NCI-H1694 treated with DMSO at 0.1 percent for 48 hours (cell line): ENCODE data around the gene TBXA2R.
"Not testable (repeated sequence)": the region's sequence is repeated elsewhere in the genome, so short reads cannot be mapped to it uniquely, and the experiment has no call there.

Experiments used
- DNase-seq: peaks from one replicate; lab custom pipeline; 2025; lab: John Stamatoyannopoulos, UW

TBXA2R gene

DNA sequence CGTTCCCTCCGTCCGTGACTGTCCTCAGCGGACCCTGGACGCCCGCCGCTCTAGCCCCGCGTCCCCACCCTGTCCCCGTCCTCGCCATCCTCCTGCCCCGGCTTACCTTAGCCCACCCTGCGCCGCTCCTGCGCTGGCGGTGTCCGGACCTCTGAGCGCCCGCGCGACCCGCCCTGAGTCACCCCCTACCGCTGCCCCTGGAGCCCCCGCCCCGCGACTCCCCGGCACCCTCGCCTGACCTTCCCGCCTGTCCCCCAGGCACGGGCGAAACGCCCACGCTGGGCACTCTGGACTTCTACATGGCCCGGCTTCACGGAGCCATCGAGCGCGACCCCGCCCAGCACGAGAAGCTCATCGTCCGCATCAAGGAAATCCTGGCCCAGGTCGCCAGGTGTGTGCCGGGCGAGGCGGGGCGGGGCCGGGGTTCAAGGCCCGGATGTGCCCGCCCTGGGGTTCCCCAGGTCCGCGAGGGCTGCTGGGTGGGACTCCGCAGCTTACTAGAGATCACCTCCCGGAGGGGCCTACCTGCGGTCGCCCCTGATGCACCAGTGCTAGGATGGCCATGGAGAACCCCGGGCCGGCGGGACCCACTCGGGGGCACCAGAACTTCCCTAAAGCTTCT, 28.8 kb downstream of the TBXA2R start:
- no peak for DNase-seq

DNA sequence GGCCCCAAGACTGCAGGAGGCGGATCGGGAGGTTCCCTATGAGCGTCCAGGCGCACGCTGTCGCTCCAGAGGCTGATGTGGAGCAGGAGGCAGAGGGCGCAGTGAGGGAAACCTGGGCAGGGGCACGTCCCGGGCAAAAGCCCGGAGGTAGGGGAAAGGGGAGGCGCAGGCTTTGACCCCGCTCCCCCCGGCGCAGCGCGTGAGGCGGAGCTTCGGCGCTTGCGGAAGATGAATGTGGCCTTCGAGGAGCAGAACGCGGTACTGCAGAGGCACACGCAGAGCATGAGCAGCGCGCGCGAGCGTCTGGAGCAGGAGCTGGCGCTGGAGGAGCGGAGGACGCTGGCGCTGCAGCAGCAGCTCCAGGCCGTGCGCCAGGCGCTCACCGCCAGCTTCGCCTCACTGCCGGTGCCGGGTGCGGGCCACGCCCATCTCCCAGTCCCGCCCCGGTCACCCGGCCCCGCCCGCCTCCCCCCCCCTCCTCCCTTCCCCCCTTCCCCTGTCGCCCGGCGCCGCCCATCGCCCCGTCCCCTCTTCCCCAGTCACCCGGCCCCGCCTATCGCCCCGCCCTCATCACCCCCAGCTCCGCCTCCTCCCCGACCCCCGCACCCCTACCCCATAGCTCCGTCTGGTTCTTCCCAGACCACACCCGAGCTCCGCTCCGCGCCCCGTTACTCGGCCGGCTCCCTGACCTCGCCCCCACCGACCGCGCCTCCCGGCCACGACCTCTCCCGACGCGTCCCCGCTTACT, 29.8 kb downstream of the TBXA2R start:
- no peak for DNase-seq

DNA sequence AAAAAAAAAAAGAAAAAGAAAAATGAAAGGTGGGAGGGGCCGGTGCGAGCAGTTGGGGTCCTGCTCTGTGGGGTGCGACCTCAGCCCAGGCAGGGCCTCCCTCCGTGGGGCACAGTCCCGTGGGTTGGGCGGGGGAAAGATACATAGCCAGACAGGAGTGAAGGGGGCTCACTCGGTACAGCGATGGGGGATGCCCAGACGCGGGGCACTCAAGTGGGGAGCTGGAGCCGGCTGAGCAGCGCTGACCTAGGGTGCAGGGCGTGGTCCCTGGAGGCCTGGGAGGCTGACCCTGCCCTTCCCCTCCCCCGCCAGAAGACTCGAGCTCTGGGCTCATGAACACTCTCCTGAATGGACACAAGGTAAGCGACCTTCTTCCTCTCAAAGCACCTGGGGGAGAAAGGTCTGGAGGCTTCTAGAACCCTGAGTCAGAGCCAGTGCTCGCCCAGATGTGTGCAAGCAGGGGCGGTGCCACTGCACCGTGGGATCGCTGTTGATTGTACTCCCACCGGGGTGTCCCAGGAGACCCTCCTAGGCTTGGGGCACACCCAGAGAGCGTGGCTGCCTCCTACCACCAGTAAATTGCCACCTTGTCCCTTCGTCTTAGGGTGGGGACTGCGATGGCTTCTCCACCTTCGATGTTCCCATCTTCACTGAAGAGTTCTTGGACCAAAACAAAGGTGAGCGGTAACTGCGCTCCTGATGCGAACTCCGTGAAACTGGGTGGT, 30.6 kb downstream of the TBXA2R start:
- DNase-seq = no peak

DNA sequence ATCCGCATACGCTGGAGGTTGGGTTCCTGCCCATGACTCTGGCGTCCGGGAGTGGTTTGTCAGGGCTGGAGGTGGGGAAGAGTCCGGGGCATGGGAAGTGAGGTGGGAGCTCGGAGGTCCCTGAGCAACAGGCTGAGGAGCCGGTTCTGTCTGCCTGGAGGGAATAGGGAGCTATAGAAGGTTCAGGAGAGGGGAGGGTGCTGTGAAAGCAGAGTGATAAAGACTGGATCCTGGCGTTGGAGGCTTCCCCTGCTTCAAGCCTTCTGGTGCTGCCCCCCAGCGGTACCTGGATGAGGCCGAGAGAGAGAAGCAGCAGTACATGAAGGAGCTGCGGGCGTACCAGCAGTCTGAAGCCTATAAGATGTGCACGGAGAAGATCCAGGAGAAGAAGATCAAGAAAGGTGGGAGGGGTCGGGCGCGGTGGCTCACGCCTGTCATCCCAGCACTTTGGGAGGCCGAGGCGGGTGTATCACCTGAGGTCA, 31.4 kb downstream of the TBXA2R start:
- DNase-seq = peak; percentile 28

DNA sequence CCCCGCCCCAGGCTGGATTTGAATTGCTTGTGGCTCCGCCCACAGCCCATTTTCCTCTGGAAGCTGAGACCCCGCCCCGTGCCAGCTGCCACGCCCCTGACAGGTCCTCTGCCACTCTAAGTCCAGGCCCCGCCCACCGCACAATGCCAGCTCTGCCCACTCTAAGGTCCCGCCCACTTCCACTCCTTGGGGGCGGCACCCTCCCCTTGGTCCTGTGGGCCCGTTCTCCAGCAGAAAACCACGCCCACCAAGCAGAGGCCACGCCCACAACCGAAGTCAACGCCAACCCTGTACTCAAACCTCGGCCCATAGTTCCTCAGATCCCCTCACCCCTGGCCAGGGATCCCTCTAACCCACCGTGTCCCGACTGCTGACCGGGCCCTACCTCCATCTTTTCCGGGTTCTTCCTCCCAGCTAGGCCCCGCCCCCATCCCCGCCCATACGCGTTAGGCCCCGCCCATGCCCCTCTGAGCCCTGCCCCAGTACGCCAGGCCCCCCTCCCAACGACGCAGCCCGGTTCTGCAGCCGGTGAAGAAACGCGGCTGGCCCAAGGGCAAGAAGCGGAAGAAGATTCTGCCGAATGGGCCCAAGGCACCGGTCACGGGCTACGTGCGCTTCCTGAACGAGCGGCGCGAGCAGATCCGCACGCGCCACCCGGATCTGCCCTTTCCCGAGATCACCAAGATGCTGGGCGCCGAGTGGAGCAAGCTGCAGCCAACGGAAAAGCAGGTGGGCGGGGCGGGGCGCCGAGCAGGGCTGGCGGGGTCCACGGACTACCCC, 32.6 kb downstream of the TBXA2R start:
- DNase-seq = peak; percentile 39

DNA sequence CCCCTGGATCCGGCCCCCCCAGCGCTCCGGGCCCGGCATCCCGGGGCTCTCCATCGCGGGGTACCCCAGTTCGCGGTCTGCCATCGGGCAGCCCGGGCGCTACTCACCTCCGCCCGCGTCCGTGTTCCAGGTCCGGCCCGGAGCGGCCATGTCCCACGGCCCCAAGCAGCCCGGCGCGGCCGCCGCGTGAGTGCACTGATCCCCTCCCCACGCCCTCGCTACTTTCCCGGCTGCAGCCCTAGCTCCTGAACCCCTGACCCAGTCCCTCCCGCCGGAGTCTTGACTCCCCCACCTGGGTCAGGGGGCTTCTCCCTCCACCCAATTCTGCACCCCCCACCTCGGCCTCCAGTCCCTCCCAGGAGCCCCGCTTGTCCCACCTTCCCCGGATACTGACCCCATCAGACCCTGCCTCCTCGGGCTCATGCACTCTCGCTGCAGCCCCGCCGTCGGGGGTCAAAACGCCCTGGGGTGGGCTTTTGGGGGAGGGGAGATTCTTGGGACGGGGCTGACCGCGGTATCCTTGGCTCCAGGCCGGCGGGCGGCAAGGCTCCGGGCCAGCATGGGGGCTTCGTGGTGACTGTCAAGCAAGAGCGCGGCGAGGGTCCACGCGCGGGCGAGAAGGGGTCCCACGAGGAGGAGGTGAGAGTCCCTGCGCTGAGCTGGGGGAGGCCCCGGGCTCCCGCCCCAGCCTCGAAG, 33.4 kb downstream of the TBXA2R start:
- DNase-seq = no peak

DNA sequence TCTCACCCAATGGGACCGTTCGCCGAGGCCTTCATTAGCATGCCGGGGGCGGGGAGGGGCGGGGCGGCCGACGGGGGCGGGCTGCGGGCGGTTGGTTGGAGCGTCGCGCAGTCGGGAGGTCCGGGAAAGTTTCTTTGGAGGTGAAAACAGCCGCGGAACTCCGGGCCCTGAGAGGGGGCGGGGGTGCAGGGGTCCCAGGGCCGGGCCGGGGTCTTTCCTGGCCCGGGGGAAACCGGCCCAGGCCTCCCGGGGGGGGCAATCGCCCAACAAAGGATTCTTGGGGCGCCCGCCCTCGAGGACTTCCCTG, 33.9 kb downstream of the TBXA2R start, which contains the start of gene HMG20B:
HMG20B (plus strand) TSS at position 90 of the 307 bp plus-strand sequence. CDS start 366 bp downstream, outside the sequence.
- no peak for DNase-seq

DNA sequence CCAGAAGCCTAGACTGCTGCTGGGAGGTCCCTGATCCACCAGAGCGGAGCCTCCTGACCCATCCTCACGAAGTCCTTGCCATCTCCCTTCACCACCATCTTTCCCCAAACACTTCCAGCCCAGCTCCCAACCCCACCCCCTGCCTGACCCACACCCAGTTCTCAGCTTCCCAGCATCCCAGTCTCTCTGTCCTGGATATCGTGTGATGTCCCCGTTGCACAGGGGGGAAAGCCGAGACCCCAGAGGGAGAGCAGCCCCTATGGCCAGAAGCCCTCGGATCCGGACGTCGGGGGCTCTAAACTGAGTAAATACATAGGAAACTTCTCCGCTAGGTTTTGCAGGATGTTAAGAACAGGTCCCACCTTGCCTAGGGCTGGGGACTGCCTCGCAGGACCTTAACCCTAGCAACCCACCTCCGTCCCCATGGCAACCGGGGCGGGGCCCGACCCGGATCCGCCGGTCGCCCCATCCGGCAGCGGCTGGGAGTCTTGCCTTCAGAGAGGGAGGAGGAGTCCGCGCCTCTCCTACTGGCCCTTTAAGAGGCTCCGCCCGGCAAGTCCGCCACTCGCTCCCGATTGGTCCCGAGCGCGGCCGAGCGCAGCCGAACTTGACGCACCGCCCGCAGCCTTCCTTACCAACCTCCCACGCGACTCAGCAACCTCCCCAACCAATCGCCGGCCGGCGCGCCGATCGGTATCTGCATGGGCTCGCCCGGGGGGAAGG, 34.4 kb downstream of the TBXA2R start:
- DNase-seq = peak; percentile 94

DNA sequence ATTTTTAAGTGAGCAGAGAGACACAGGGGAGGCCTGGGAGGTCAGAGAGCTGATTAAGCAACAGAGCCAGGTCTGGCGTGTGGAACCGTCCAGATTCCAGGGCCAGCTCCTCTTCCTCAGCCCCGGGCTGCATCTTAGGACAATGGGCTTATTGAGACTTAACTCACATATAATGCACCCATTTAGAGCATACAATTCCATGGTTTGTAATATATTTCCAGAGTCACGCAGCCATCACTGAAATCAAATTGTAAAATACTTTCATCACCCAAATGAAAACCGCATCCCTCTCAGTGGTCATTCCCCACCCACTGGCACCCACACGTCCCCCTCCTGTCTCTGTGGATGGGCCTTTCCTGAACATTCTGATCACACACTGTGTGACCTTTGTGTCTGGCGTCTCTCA, 36.1 kb downstream of the TBXA2R start:
- no peak for DNase-seq

DNA sequence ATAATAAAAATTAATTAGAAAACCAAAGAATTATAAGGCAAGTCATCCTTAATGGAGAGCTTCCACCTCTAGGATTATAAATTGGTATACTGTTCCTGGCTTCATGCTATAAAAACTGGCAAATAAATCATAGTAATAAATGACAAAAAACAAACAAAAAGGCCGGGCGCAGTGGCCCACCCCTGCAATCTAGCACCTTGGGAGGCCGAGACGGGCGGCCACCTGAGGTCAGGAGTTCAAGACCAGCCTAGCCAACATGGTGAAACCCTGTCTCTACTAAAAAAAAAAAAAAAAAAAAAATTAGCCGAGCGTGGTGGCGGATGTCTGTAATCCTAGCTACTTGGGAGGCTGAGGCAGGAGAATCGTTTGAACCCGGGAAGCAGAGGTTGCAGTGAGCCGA, 36.6 kb downstream of the TBXA2R start:
- DNase-seq = not testable (repeated sequence)

DNA sequence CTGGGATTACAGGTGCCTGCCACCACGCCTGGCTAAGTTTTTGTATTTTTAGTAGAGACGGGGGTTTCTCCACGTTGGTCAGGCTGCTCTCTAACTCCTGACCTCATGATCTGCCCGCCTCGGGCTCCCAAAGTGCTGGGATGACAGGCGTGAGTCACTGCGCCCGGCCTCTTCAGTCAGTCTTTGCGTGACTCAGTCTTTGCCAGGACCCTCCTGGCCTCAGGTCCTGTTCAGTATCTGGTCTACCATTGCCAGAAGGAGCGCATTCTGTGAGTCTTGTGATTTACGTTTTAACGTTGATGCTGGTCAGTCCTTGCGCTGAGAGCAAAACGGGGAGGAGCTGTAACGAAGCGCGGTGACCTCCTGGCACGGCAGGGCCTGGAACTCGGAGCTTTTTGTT, 41.5 kb downstream of the TBXA2R start:
- no peak for DNase-seq

DNA sequence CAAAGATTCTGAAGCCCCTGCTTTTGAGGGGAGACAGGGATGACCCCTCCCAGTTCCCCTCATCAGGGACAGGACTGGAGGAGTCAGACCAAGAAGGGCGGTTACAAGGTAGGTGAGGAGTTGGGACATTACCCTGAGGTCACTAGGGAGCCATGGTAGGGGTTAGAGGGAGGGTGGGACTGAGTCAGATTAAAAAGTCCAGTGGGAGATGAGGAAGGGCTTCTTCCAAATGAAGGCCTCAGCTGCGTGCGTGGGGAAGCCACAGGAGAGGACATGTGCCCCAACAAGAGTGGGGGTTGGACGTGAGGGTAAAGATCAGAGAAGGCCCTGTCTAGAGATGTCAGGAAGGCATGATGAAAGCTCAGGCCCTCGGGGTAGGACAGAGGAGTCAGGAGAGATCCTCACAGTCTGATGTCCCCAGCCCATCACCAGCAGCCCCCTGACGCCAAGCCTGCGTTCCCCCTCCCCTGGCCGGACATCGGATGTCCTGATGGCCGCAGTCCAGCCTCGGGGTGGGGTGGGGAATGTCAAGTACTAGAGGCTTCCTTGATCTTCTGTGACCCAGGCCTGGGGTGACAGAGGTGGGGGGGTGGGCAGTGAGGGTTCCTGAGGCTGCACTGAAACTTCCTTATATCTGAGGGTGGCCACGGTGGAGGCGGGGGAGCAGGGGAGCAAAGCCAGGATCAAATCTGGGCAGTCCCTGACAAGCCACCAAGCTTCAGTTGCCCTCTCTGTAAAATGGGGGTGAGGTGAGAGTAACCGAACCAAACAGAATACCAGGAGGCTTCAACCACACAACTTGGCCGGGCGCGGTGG, 42.8 kb downstream of the TBXA2R start:
- DNase-seq = no peak

DNA sequence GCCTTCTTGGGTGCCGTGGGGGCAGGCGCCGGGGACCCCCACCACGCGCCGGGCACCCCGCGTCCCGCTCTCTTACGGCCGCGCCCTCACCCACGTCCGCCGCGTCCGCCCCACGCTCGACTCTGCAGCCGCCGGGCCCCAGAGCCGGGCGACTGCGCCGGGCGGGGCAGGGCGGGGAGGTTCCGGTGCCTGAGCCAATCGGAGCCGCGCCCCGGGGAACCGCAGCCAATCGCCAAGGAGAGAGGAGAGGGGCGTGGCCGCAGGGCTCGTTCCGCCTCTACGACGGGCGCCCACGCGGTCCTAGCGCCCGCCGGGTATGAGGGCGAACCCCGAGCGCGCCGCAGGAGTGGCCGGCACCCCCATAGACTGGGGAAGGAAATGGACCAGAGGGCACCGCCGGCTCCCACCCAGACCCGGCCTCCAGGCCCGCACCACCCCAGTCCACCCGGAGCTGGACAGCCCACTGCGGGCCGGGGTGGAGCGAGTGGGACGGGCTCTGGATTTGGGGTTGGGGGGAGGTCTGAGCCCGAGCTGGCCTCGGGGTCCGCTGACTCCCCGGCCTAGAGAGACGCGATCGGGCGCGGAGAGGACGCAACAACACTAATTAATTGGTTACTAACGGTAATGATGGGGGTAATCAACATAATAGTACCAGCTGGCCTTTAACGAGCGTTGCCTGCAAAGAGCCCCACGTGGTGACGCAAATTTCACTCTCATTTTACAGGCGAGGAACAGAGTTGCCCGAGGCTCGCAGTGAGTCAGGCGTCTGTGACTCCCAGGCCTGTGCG, 49.0 kb downstream of the TBXA2R start, which contains the start of gene MFSD12:
MFSD12 (minus strand) TSS at position 126 of the 788 bp plus-strand sequence. CDS start 183 bp downstream, outside the sequence.
- DNase-seq = peak; percentile 83

DNA sequence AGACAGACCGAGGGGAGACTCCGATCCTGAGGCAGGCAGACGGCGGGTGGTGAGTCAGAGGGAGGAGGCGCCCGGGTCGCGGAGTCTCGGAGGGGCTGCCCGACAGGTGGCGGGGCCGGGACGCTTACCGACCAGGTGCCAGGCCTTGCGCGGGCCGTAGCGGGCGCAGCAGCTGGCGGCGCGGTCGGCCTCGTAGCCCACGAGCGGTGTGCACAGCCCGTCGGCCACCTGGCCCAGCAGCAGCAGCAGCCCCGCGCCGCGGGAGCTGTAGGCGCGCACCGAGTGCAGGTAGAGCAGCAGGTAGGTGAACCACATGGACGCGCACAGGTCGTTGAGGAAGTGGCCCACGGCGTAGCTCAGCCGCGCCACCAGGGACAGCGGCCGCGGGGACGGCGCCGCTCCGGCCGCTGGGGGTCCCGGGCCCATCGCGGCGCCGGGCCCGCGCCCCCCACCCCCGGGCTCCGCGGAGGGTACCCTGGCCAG, 49.7 kb downstream of the TBXA2R start:
- no peak for DNase-seq

DNA sequence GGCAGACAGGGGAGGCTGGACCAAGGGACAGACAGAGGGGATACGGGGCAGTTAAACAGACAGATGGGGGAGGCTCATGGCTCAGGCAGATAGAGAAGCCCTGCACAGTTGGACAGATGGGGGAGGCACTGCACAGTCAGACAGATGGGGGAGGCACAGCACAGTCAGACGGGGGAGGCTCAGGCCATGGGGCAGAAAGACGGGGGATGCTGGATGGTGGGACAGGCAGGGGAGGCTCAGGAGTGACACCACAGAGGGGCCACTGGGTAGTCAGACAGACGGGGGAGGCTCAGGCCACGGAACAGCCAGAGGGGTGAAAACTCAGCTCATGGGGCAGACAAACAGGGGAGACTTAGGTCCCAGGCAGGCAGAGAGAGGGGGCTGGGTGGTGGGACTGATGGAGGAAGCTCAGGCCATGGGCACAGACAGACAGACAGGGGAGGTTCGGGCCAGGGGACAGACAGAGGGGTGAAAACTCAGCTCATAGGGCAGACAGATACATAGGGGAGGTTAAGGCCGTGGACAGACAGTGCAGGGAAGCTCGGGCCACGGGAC, 50.2 kb downstream of the TBXA2R start:
- DNase-seq = no peak

DNA sequence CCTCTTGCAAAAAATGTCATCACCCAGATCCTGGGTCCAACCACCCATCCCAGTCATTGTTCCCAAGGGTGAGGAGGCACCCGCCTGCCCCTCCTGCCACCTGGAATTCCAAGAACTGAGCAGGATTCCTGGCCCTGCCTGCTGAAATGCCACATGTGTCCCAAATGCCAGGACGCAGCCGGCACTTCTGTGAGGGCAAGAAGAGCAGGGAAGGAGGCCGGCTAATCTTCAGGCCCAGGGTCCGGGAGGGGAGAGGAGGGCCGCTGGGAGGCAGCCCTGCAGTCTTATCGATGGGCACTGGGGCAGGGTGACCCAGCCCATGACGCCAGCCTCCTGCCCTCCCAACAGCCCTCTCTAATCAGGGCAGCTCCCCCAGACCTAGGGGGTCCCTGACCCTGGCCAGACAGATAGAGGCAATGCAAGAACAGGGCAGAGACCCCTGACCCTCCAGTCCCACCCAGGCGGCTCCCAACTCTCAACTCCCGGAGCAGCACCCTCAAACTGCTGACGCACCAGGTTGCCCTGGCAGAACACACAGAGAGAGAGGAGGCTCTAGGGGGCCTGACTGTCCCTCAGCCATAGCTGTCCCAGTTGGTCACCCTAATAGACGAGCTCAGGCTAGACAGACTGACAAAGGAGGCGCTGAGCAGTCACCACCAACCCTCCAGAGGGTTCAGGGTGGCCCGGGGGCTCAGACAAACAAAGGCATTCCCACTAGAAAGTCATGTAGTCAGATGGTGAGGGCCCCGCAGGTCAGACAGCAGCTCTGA, 50.8 kb downstream of the TBXA2R start:
- DNase-seq = no peak

DNA sequence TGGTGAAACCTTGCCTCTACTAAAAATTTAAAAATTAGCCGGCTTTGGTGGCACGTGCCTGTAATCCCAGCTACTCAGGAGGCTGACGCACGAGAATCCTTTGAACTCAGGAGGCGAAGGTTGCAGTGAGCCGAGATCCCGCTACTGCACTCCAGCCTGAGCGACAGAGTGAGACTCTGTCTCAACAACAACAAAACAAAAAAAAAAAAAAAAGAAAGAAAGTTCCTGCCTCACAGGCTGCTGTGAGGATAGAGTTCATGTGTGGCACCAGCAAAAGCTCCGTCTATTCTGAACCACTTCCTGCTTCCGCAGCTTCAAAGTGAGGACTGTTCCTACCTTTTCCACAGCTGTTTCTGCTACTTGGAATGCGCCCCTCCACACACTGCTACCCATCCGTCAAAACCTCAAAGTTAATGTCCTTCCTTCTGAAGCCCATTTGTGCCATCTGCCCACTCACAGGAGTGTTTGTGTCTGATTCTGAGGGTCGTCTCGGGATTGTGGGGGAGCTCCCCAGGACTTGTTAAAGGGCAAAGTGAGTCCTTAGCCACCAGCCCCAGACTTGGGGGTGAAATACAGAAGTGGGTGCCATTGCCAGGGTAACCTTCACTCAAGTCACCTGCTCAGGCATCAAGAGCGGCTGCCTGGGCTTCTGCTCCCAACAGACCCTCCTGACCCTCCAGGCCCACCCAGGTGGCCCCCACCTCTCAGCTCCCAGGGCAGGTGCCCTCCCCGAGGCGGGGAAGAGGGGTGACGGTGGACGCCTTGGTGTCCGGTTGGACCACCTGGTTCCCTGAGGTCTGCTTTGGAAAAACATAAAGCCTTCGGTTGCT, 52.2 kb downstream of the TBXA2R start:
- DNase-seq = no peak
